GM12878 (cell line): Measurements from ENCODE around the gene GMPPB.

Experiments
- CBFB ChIP-seq: IDR thresholded peaks from 2 replicates; pipeline ENCODE4 v1.6.1; 2016; ENCODE audit warnings: antibody characterized with exemption, low read depth
- CBX3 ChIP-seq: fragments of 200-600 bp; sonication (generic); IDR thresholded peaks from 2 replicates; pipeline ENCODE4 v1.6.1; 2016; ENCODE audit warnings: low read depth, borderline replicate concordance
- EZH2 ChIP-seq: IDR thresholded peaks from 2 replicates; pipeline ENCODE4 v1.6.1; 2012; ENCODE audit warnings: low read depth, mild to moderate bottlenecking, control low read depth, inconsistent platforms, low read length, borderline replicate concordance; ENCODE audit not compliant: control insufficient read depth
- NFYB ChIP-seq: IDR thresholded peaks from 2 replicates; pipeline ENCODE4 v1.6.1; 2011; ENCODE audit warnings: low read depth, mild to moderate bottlenecking, low read length, improper control_type of control experiment, moderate library complexity; ENCODE audit not compliant: insufficient read depth
- POLR2A ChIP-seq: IDR thresholded peaks from 2 replicates; pipeline ENCODE4 v1.6.1; 2011; ENCODE audit warnings: low read depth, mild to moderate bottlenecking, low read length
- ZNF24 ChIP-seq: fragments of 450-650 bp; IDR thresholded peaks from 2 replicates; pipeline ENCODE4 v1.6.1; 2017; ENCODE audit warnings: antibody characterized with exemption, mild to moderate bottlenecking
- TF ChIP-seq, protein P1 (sequence below), 3 experiments: IDR thresholded peaks in 2 of 3; conservative IDR thresholded peaks in 1 of 3; 2 replicates each; pipeline ENCODE4 v1.5.1; 2011; ENCODE audit warnings: low read depth in 3 of 3, low read length in 3 of 3, mild to moderate bottlenecking in 3 of 3, control low read depth in 2 of 3, moderate library complexity in 2 of 3, inconsistent platforms in 1 of 3, mixed read lengths in 1 of 3; ENCODE audit not compliant: control insufficient read depth in 2 of 3, insufficient read depth in 1 of 3; ENCODE audit errors: extremely low read depth in 1 of 3
- TF ChIP-seq, protein P2 (sequence below): IDR thresholded peaks from 2 replicates; pipeline ENCODE4 v1.6.1; 2012; ENCODE audit warnings: low read depth, low read length, improper control_type of control experiment

- TF ChIP-seq POLR2A = peak; percentile 63
- no peak for TF ChIP-seq CBX3
- no peak for TF ChIP-seq CBFB
- no peak for TF ChIP-seq EZH2
- no peak for TF ChIP-seq NFYB
- TF ChIP-seq ZNF24 = no peak
- TF ChIP-seq, protein P1, sequence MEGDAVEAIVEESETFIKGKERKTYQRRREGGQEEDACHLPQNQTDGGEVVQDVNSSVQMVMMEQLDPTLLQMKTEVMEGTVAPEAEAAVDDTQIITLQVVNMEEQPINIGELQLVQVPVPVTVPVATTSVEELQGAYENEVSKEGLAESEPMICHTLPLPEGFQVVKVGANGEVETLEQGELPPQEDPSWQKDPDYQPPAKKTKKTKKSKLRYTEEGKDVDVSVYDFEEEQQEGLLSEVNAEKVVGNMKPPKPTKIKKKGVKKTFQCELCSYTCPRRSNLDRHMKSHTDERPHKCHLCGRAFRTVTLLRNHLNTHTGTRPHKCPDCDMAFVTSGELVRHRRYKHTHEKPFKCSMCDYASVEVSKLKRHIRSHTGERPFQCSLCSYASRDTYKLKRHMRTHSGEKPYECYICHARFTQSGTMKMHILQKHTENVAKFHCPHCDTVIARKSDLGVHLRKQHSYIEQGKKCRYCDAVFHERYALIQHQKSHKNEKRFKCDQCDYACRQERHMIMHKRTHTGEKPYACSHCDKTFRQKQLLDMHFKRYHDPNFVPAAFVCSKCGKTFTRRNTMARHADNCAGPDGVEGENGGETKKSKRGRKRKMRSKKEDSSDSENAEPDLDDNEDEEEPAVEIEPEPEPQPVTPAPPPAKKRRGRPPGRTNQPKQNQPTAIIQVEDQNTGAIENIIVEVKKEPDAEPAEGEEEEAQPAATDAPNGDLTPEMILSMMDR (IDR thresholded peaks at IDR 0.05 in 2 of 3, conservative IDR thresholded peaks at IDR 0.05 in 1 of 3; ENCODE audit: control insufficient read depth in 2 of 3, extremely low read depth in 1 of 3, insufficient read depth in 1 of 3, low read depth in 3 of 3, low read length in 3 of 3) = no peak
- TF ChIP-seq, protein P2, sequence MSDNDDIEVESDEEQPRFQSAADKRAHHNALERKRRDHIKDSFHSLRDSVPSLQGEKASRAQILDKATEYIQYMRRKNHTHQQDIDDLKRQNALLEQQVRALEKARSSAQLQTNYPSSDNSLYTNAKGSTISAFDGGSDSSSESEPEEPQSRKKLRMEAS = no peak
Observed at GRCh38 chr3:49721896-49722781, 1.6 kb downstream of the GMPPB start.
